ENCODE results near the gene SMAP1.

GRCh38 chr6:70735513-70735912 lies 67.8 kb downstream of the SMAP1 start:
- no peak for TF ChIP-seq CTCF (IDR thresholded peaks at IDR 0.05)
- no peak for TF ChIP-seq ZFX (IDR thresholded peaks at IDR 0.05; ENCODE audit: borderline replicate concordance)
